GM18508 (cell line): ENCODE results near the gene SP1.
"Not testable (repeated sequence)": the region's sequence is repeated elsewhere in the genome, so short reads cannot be mapped to it uniquely, and the experiment has no call there.

Experiments
- ATAC-seq: cut with Tn5 transposase; IDR thresholded peaks from one replicate; pipeline ENCODE4 v1.9.1; 2021; ENCODE audit warnings: moderate number of reproducible peaks; ENCODE audit not compliant: insufficient read depth, unreplicated experiment

The SP1 gene

DNA sequence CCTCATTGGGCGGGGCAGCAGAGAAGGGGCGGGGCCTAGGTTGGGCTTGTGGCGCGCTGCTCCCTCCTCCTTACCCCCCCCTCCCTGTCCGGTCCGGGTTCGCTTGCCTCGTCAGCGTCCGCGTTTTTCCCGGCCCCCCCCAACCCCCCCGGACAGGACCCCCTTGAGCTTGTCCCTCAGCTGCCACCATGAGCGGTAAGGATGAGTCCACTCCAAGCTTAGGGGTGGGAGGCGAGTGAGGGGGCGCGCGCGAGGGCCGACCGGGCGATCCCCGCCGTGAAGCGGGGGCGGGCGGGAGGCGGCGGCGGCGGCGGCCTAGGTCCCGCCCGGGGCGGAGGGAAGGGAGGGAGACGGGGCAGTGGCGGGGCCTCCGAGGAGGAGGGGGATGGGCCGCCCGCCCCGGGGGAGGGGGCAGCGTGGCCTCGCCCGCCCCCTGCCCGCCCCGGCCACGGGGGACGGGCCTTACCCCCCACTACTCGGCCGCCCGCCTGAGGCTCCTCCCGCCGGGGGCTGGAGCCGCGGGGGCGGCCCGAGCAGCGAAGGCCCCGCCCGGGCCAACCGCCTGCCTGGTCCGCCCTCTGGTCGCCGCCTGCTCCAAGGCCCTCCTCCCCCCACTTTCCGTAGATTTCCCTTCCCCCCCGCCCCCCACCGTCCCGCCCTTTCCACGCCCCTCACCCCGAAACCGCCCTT lies at the start of gene SP1:
TSS of gene SP1 (plus strand) at position 73 of the 690 bp plus-strand sequence. CDS start at position 189, 116 bp downstream.
- ATAC-seq = no peak

DNA sequence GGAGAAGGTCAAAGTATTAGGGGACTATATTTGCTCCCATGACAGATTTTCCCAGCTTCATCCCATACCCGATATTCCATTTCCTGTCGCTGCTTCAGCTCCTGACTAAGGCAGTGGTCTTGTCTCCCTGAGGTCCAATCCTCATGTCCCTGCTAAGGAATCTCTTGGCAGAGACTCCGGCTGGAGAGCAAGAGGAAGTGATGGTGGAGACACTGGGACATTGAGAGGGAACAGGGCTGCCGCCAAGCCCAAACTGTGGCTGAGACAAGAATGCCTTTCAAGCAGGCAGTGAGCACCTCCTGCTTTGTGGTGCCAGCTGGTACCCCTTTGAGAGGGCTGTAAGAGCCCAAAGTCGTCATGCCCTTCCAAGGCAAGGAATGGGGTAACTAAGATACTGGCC lies 49.3 kb upstream of the SP1 start:
- no peak for ATAC-seq

DNA sequence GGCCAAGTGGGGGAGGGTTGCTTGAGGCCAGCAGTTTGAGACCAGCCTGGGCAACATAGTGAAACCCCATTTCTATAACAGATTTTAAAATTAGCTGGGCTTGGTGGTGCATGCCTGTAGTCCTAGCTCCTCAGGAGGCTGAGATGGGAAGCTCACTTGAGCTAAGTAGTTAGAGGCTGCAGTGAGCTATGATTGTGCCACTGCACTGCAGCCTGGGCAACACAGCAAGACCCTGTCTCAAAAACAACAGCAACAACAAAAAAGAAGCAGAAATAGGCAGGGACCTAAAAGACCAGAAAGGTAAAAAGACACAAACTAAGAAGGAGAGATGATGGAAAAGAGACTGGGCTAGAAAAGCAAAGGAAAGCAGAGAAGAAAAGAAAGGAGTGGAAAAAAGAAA lies 47.6 kb upstream of the SP1 start:
- ATAC-seq = not testable (repeated sequence)

DNA sequence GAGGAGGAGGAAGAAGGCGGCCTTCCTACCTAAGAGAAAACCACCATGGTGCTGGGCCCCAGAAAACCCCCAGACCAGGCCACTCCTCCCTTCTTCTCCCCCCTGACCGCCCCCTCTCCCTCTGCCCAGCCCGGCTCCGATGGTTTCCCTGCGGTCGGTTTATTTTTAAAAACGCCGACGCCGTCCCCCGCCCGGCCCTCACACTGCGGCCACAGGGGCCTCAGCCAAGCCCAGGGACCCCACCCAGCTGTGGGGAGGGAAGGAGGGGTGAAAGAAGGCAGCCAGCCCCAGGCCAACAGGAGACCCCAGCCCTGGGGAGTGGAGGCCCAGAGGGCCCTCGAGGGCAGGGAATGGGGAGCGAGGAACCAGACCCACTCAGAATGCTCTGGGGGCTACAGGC lies 47.2 kb upstream of the SP1 start:
- ATAC-seq = no peak

DNA sequence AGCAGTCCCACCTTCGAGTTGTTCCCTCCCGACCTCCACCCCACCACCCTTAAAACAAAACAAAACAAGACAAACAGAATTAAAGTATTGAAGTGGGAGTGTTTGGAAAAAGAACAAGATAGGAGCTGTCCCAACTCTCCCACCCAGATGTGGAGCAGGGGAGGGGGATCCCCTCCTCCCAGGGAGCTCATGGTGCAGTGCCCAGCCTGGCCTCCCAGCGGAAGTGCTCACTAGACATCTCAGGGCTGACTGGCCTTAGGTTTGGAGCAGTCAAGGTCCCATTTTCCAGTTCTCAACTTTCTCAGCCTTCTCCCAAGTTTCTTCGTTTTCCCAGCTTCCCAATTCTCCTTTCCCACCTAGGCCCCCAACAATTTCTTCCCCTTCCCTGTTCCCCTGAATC lies 46.7 kb upstream of the SP1 start:
- no peak for ATAC-seq

DNA sequence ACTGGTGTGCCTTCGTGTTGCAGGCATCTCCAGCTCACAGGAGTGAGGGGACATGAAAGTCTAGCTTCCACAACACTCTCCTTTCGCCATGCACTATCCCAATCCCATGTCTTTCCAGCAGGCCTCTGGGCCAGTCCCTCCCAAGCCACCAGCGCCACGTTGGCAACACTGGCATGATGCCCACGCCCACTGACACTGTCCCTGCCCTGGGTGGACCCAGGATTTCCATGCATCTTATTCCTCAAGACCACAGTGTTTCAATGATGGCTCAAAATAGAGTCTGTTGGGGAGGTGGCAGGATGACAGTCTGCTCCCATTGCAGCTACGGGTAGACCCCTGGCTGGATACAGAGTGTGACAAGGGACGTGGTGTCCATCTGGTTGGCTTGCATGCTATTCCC lies 46.1 kb upstream of the SP1 start:
- no peak for ATAC-seq

DNA sequence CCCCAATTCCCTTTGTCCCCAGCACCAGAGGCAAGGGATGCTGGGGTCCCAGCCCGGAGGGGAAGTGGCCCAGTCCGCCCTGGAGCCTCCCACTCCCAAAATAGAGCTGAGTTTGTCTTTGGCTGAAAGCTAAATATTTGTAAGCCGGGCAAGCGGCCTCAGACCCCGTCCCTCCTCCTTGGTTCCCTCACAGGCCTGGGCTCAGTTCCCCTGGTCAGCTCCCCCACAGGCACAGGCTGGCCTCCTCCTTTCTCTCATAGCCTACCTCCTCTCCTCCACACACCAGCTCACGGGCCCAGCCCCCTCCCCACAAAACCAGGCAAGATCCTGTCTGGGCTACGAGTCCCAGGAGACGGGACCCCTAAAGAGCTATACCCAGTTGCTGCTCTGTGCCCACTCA lies 45.2 kb upstream of the SP1 start:
- ATAC-seq = no peak

DNA sequence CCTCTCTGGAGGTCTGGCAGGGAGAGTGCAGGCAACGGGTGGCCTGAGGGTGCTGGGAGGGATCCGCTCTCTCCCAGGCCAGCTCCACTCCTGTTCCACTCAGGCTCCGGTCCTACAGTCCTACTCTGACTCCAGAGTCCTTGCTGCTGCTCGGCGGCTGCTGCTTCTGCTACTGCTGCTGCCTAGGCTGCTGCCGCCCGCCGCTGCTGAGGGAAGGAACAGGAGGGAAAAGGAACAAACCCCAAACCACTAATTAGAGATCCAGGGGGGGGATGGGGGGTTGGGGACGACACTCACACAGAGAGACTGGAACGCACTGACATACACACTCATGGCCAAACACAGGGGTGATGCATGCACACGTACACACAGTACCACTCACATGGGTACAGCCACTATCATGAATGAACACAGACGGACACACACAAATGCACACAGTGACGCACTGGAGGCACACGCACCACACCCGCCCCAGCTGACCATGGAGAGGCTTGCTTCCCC lies 43.7 kb upstream of the SP1 start, which contains the start of gene SP7:
TSS of gene SP7 (minus strand) at position 174 of the 501 bp plus-strand sequence. CDS start 708 bp downstream, outside the sequence.
- no peak for ATAC-seq

DNA sequence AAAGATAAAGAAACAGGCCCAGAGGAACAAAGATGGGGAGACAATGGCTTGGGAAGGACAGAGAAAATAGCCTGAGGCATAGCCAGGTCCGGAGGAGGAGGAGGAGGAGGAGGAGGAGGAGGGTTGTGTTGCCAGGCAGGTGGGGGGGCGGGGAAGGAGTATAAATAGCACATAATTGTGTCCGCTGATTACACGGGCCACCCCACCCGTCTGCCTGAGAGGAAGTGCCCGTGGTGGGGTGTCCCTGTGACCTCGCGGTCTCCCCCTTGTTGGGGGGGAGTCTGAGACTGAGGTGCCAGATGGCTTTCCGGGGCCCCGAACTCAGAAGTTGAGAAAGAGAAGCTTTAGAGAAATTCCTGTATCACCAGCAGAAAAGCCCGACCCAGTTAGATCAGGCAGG lies 42.0 kb upstream of the SP1 start:
- ATAC-seq = no peak

DNA sequence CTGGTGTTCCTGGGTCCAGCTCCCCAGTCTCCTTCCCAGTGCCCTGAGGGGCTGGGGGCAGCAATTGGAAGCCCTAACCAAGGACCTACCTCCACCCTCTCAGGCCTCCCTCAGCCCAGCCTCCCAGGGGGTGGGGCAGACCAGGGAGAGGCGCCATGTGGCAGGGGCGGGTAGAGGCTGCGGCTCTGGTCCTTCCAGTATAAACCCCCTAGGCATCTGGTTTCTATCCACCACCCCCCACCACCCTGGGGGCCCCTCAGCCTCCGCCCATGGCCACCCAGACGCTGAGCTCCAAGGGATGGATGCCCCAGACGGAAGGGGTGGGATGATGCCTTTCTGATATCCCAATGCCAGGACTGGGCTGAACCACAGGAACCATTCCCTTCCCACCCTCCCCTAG lies 41.1 kb upstream of the SP1 start:
- ATAC-seq = no peak

DNA sequence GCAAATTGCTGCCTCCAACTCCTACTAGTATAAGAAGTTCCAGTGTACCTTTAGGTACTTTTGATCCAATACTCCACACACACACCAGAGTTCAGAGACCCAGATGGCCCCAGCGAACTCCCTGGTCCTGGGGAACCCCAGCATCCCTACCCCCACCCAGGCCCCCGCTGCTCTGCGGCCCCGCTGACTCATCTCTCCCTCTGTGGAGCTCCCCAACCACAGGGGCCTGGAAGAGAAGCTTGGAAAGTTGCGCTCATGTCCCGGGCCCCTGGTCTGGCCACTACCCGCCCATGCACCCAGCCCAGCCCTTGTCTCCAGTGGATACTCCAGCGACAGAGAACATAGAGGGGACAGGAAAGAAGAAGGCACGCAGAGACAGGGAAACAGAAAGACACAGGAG lies 39.6 kb upstream of the SP1 start:
- ATAC-seq = no peak

DNA sequence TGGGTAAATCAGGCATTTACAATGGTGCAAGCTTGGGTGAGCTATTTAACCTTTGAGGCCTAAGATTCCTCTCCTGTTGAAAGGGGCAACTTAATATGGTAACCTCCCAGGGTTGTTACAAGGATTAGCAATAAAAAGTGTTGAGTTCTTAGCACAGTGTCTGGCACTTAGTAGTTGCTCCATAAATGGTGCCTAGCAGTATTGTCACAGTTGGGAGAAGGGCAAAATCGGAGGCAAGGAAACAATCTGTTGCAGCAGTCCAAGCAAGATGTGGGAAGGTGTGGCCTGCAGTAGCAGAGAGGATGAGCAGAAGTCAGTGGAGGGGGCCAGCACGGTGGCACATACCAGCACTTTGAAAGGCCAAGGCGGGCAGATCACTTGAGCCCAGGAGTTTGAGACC lies 36.5 kb upstream of the SP1 start:
- no peak for ATAC-seq

DNA sequence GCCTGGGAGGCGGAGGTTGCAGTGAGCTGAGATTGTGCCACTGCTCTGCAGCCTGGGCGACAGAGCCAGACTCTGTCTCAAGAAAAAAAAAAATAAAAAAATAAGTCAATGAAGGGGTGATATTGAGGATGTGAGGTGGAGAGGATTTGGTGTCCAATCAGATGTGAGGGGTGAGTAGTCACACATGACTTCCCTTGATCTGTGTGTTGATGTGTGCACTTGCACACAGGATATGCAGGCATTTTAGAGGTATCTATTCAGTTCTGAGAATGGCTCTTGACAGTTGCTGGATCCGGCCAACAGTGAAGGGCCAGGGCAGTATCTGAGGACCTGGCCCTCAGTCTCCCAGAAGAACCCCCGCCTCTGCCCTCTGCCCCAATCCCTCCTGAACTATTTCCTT lies 36.0 kb upstream of the SP1 start:
- no peak for ATAC-seq

DNA sequence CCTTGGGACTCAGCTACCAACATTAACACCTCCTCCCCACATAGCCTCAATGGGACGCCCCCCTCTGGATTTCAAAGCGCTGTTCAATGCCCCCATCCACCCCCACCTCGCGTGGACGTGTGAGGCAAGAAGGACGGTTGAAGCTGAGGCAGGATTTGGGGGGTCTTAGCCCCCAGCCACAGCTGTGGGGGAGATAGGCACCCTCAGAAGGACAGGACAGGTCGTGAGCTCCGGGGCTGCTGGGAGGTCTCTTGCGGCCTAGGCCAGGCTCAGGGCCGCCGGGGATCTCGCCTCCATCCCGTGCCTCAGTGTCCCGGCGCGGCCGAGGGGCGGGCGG lies 35.5 kb upstream of the SP1 start:
- no peak for ATAC-seq

DNA sequence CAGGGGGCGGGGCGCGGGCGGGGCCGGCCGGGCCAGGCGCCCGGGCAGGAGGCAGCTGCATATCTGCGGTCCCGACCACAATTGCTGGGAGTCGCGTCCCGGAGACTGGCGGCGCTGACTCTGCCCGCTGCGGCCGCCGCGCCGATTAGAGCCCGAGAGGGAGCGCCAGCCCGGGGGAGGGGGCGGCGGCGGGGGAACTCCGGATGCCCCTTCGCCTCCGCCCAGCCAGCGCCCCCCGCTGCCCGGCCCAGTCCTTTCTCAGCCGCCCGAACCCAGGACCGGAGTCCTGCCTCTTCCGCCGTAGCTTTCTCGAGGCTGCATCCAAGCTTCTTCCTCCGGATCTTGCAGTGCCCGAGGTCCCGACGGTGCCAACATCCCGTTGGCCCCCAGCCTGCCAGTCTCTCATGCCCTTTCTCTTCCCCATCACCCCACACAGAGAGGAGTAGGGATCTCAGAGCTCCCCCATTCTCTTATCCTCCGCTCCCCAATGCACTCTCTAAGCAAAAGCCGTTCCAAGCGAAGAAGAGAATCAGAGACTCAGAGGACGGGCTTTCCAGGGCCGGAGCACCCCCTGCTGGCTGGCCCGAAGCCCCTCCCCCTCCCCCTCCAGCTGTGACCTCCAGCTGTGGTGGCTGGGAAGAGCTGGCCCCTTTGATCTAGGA lies 35.0 kb upstream of the SP1 start:
- ATAC-seq = no peak

DNA sequence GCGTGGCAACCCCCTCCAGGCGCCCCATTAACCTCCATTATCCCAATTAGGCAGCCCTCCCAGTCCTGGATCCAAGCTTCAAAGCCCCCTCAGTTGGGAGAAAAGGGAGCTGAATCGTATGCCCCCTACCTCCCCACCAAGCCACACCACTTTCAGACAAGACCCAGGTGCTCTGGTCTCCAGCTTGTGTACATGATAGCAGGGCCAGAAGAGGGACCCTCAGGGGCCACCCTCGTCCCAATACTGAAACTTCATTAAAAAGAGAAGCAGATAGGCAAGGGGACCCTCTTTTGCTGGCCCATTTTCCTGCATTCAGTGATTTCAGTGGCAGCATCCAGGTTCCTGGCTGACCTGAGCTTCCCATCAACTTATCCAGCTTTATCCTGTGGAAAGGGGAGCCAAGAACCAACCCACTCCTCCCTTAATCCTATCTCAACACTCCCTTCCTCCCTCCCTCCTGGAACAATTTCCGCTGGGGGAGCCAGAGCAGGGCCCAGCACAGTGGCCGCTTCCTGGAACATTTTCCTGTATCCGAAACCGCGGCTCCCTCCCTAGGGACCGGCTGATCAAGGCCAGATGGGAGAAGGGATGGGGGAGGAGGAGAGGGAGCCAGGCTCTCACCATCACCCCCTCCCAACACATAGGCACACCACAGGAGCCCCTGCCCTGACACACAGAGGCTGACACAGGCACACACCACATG lies 34.3 kb upstream of the SP1 start:
- ATAC-seq = no peak

DNA sequence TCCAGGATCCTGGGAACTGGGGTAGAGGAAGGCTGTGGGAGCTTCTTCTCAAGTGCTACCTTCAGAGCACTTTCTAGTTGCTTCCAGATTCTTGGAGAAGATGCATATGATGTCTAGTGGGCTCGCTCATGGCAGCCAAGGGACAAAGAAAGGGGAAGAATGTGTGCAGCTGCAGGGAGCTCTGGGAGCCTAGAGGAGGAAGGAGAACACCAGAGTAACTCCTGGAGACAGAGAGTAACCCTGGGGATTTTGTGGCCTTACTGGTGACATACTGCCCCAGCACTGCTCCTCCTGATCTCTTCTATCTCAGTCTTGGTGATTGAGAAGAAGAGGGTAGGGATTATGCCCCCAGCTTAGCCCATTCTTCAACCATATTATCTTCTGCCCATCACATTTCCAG lies 33.5 kb upstream of the SP1 start:
- no peak for ATAC-seq

DNA sequence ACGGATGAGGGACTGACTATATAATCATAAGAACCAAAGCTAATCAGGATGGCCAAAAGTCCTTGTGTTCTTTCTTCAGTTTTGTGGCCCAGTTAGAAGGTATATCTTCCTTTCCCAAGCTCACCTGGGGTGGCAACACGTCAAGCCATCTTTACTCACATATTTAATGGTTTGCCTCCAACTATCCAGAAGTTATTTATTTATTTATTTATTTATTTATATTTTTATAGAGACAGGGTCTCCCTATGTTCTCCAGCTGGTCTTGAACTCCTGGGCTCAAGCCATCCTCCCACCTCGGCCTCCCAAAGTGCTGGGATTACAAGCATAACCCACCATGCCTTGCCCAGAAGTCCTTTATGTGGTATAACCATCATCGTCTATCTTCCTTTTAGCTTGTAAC lies 32.1 kb upstream of the SP1 start:
- no peak for ATAC-seq

DNA sequence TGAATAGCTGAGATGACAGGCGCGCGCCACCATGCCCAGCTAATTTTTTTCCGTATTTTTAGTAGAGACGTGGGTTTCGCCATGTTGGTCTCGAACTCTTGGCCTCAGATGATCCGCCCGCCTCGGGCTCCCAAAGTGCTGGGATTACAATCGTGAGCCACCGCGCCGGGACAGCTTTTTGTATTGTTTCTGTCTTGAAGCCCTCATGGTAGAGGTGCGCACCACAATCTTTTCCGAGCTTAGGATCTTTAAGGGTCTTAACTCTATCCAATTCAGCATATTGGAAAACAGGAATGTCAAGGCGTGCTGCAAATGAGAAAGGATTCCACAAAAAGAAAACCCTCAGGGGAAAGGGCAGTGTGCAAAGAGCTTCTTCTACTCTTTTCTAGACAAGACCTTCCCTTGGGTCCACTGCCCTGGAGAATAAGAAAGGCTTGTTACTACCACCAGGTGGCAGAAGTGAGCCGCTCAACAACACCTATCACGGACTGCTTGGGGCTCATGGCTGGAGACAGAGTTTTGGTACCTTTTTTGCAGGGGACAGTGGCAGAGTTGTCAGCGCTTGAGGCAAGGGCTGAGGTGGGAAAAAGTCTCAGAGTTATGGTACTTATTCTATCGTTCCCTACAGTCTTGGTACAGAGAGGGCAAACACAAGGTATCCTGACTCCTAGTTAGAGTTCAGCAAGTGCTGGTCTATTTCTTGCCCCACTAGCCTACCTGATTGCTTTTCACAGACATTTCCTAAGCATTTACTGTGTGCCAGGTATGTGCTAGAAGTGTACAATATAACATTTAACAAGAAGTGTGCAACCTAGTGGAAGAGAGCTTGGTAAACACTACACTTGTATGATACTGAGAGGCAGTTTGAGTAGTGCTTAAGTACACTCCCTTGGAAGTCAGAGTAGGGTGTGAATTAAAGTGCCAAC lies 27.4 kb upstream of the SP1 start:
- peak; percentile 53 for ATAC-seq

DNA sequence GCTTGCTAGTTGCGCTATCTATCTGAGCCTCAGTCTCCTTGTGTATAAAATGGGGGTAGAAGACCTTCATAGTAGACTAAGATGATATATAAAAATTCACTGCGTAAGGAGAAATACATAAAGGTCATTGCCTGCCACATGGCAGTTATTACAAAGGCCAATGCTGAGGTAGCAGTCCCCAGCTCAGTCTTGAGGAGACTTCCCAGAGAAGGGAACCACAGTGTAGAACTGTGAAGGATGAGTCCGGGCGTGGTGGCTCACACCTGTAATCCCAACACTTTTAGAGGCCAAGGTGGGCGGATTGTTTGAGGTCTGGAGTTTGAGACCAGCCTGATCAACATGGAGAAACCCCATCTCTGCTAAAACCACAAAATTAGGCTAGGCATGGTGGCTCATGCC lies 26.7 kb upstream of the SP1 start:
- ATAC-seq = no peak
